Suprapubic skin (tissue), 4 donors: ENCODE results near the gene HACD1.

ENCODE experiments used
- EP300 ChIP-seq: sonication (generic); formaldehyde crosslinking; IDR thresholded peaks from one replicate; pipeline ENCODE4 v1.6.1; 2017; ENCODE audit warnings: antibody characterized with exemption
- POLR2A ChIP-seq, 2 donors: fragments of 450-650 bp; IDR thresholded peaks; one replicate each; pipeline ENCODE4 v1.6.1; 2017; ENCODE audit warnings: antibody characterized with exemption in 2 of 2, mild to moderate bottlenecking in 2 of 2, moderate library complexity in 2 of 2
- POLR2AphosphoS5 ChIP-seq, 3 donors: sonication (generic); formaldehyde crosslinking; IDR thresholded peaks; one replicate each; pipeline ENCODE4 v1.6.1; 2017; ENCODE audit warnings: antibody characterized with exemption in 3 of 3
- TF ChIP-seq, protein P1 (sequence below), 2 donors: fragments of 200-600 bp in 1 of 2; fragments of 450-650 bp in 1 of 2; sonication (generic) in 1 of 2; IDR thresholded peaks; one replicate each; pipeline ENCODE4 v1.5.1; 2016 to 2019; ENCODE audit warnings: antibody characterized with exemption in 2 of 2, mild to moderate bottlenecking in 1 of 2, moderate library complexity in 1 of 2

- TF ChIP-seq, protein P1, sequence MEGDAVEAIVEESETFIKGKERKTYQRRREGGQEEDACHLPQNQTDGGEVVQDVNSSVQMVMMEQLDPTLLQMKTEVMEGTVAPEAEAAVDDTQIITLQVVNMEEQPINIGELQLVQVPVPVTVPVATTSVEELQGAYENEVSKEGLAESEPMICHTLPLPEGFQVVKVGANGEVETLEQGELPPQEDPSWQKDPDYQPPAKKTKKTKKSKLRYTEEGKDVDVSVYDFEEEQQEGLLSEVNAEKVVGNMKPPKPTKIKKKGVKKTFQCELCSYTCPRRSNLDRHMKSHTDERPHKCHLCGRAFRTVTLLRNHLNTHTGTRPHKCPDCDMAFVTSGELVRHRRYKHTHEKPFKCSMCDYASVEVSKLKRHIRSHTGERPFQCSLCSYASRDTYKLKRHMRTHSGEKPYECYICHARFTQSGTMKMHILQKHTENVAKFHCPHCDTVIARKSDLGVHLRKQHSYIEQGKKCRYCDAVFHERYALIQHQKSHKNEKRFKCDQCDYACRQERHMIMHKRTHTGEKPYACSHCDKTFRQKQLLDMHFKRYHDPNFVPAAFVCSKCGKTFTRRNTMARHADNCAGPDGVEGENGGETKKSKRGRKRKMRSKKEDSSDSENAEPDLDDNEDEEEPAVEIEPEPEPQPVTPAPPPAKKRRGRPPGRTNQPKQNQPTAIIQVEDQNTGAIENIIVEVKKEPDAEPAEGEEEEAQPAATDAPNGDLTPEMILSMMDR (IDR thresholded peaks at IDR 0.05), result no peak
- TF ChIP-seq EP300 (no peak), POLR2AphosphoS5 (IDR thresholded peaks at IDR 0.05) (no peak), POLR2A (IDR thresholded peaks at IDR 0.05) (no peak)
Measured at GRCh38 chr10:17661510-17661909, 44.3 kb upstream of the HACD1 start.
